B cell (primary cell): Measurements from ENCODE around the gene ALG5. TPM values are rescaled to one million over a fixed set of nuclear protein-coding genes. Genes with fewer than 3 reads are reported as not detected.

Experiments used
- ATAC-seq: fragments of 200-7000 bp; cut with Tn5 transposase; one replicate; pipeline ENCODE4 v1.10.0; 2021; ENCODE audit warnings: low read depth, mild to moderate bottlenecking, moderate number of reproducible peaks, moderate library complexity
- CTCF ChIA-PET: fragments of 350-600 bp; sonication (Branson Sonifier 250); formaldehyde crosslinking; loops from one replicate; lab custom pipeline; 2021; ENCODE audit warnings: antibody characterized with exemption, inconsistent platforms; lab: Charles Lee
- POLR2A ChIA-PET: fragments of 350-600 bp; sonication (Branson Sonifier 250); formaldehyde crosslinking; loops from one replicate; lab custom pipeline; 2021; ENCODE audit warnings: antibody characterized with exemption; lab: Charles Lee
- DNase-seq: peaks from one replicate; pipeline ENCODE4 v3.0.0; 2013
- H2AFZ ChIP-seq: 2 replicates; pipeline ENCODE4 v1.6.1; 2012; ENCODE audit warnings: mild to moderate bottlenecking, low read depth, low read length; ENCODE audit not compliant: insufficient read depth, poor library complexity, severe bottlenecking
- H3K27ac ChIP-seq, 2 donors: 1 replicate in 1 of 2; 2 replicates in 1 of 2; pipeline ENCODE4 v1.5.1; 2012 to 2013; ENCODE audit warnings: low read length in 2 of 2, mild to moderate bottlenecking in 2 of 2, moderate library complexity in 1 of 2
- H3K27me3 ChIP-seq, 4 experiments: fragments of 200-600 bp in 1 of 4; sonication (generic) in 1 of 4; replicated peaks in 1 of 4; 1 replicate in 2 of 4; 2 replicates in 2 of 4; pipeline versions ENCODE4 v1.6.1 to v1.7.0; 2013 to 2016; ENCODE audit warnings: low read length in 3 of 4, mild to moderate bottlenecking in 2 of 4, mixed read lengths in 1 of 4, moderate library complexity in 1 of 4; ENCODE audit not compliant: insufficient read depth in 4 of 4, control insufficient read depth in 3 of 4; ENCODE audit errors: control extremely low read depth in 1 of 4
- H3K36me3 ChIP-seq, 2 experiments: replicated peaks in 1 of 2; 1 replicate in 1 of 2; 2 replicates in 1 of 2; pipeline versions ENCODE4 v1.6.1 to v1.7.1; 2013; ENCODE audit warnings: low read length in 1 of 2; ENCODE audit not compliant: insufficient read depth in 2 of 2, control insufficient read depth in 1 of 2; ENCODE audit errors: control extremely low read depth in 1 of 2, extremely low read depth in 1 of 2
- H3K4me1 ChIP-seq, 2 donors: fragments of 200-600 bp in 1 of 2; sonication (generic) in 1 of 2; 1 replicate in 1 of 2; 2 replicates in 1 of 2; pipeline versions ENCODE4 v1.5.1 to v1.6.1; 2013 to 2017; ENCODE audit warnings: low read length in 2 of 2; ENCODE audit not compliant: control insufficient read depth in 2 of 2, insufficient read depth in 2 of 2
- H3K4me2 ChIP-seq: replicated peaks from 2 replicates; pipeline ENCODE3; 2012; ENCODE audit warnings: mild to moderate bottlenecking, low read depth, low read length; ENCODE audit not compliant: poor library complexity, severe bottlenecking
- H3K4me3 ChIP-seq, 5 experiments: fragments of 200-600 bp in 1 of 5; sonication (generic) in 1 of 5; 1 replicate in 3 of 5; 2 replicates in 2 of 5; pipeline versions ENCODE4 v1.5.1 to v1.7.0; 2011 to 2016; ENCODE audit warnings: low read length in 4 of 5, mild to moderate bottlenecking in 4 of 5, low read depth in 2 of 5, control low read depth in 1 of 5, moderate library complexity in 1 of 5; ENCODE audit not compliant: insufficient read depth in 1 of 5; ENCODE audit errors: control extremely low read depth in 1 of 5, extremely low read depth in 1 of 5
- H3K79me2 ChIP-seq: fragments of 200-600 bp; sonication (generic); one replicate; pipeline ENCODE4 v1.6.0; 2016; ENCODE audit warnings: low read length; ENCODE audit not compliant: control insufficient read depth, insufficient read depth
- H3K9ac ChIP-seq: fragments of 200-600 bp; sonication (generic); 2 replicates; pipeline ENCODE4 v1.6.1; 2017; ENCODE audit warnings: mild to moderate bottlenecking, low read length, moderate library complexity
- H3K9me3 ChIP-seq, 3 donors: one replicate each; pipeline versions ENCODE4 v1.6.1 to v1.7.1; 2013; ENCODE audit warnings: low read length in 2 of 3; ENCODE audit not compliant: control insufficient read depth in 2 of 3, insufficient read depth in 1 of 3; ENCODE audit errors: control extremely low read depth in 1 of 3
- H4K20me1 ChIP-seq: 2 replicates; pipeline ENCODE4 v1.6.0; 2012; ENCODE audit warnings: mild to moderate bottlenecking, low read length; ENCODE audit not compliant: insufficient read depth, control insufficient read depth, poor library complexity, severe bottlenecking
- H3K27ac Mint-ChIP-seq: one replicate; pipeline ENCODE4 v1.8.0; 2021; ENCODE audit warnings: mixed read lengths
- H3K27me3 Mint-ChIP-seq: one replicate; pipeline ENCODE4 v1.8.0; 2021; ENCODE audit warnings: mixed read lengths
- H3K4me1 Mint-ChIP-seq: one replicate; pipeline ENCODE4 v1.8.0; 2021; ENCODE audit warnings: mixed read lengths
- H3K4me3 Mint-ChIP-seq: one replicate; pipeline ENCODE4 v1.8.0; 2021; ENCODE audit warnings: mixed read lengths
- H3K9me3 Mint-ChIP-seq: one replicate; pipeline ENCODE4 v1.8.0; 2022; ENCODE audit warnings: mixed read lengths; ENCODE audit not compliant: insufficient read depth
- EZH2 ChIP-seq: IDR thresholded peaks from 2 replicates; pipeline ENCODE4 v1.6.1; 2012; ENCODE audit warnings: borderline replicate concordance, low read depth, mild to moderate bottlenecking, moderate library complexity, low read length; ENCODE audit not compliant: insufficient read depth, poor library complexity, severe bottlenecking
- WGBS: methylation state at CpG from one replicate; pipeline ENCODE4 v1.1.5; 2013; ENCODE audit warnings: missing lambda C conversion rate; ENCODE audit not compliant: insufficient coverage; 5-methylcytosine and 5-hydroxymethylcytosine counted together
- intact Hi-C: fragments of 100-400 bp; cut with micrococcal nuclease; formaldehyde crosslinking; loops from one replicate; pipeline ENCODE4 v1.10.0; 2022
- polyA plus RNA-seq: library from polyadenylated mRNA; depleted of rRNA; stranded (reverse); fragments of >200 nt; gene quantifications from 2 replicates; pipeline ENCODE4 v1.2.3, GENCODE V29; 2012
- total RNA-seq, 2 donors: library from RNA; stranded (reverse); fragments of 120-200 nt in 1 of 2; gene quantifications; 1 replicate in 1 of 2; 2 replicates in 1 of 2; pipeline versions ENCODE4 v1.2.3 to v1.2.4, GENCODE V29; 2013 to 2022
- TF ChIP-seq, protein P1 (sequence below): fragments of 200-600 bp; IDR thresholded peaks from one replicate; pipeline ENCODE4 v1.8.0; 2022; ENCODE audit warnings: antibody characterized with exemption, mild to moderate bottlenecking

ALG5 gene
- total and polyA plus RNA-seq, 2 donors (not counting 1 experiment from before 2014, with no cell fraction given), result 15.2 to 21.0 TPM

GRCh38 chr13:37046062-37046461 is 46.9 kb upstream of the ALG5 start:
- H3K36me3 ChIP-seq, result peaks cover 25 to 54% of the 10 kb centered on the region in 2 experiments
- Mint-ChIP-seq H3K27me3 (no peaks in the 10 kb centered on the region), H3K4me3 (no peak overlapping the region), H3K4me1 (peaks cover 2% of the 10 kb centered on the region), H3K9me3 (no peaks in the 10 kb centered on the region), H3K27ac (no peak overlapping the region)
- H3K9me3 ChIP-seq, result no peaks in the 10 kb centered on the region
- no CpG with 5 or more reads among the region's 1 CpG for WGBS
- H3K27ac ChIP-seq, result no peak overlapping the region
- no peaks in the 10 kb centered on the region for H3K4me1 ChIP-seq
- no peaks in the 10 kb centered on the region for H3K27me3 ChIP-seq
- no peak overlapping the region for H3K9ac ChIP-seq
- no peak overlapping the region for H2AFZ ChIP-seq
- no peak for ATAC-seq
- H3K4me3 ChIP-seq, result no peak overlapping the region
- TF ChIP-seq, protein P1, sequence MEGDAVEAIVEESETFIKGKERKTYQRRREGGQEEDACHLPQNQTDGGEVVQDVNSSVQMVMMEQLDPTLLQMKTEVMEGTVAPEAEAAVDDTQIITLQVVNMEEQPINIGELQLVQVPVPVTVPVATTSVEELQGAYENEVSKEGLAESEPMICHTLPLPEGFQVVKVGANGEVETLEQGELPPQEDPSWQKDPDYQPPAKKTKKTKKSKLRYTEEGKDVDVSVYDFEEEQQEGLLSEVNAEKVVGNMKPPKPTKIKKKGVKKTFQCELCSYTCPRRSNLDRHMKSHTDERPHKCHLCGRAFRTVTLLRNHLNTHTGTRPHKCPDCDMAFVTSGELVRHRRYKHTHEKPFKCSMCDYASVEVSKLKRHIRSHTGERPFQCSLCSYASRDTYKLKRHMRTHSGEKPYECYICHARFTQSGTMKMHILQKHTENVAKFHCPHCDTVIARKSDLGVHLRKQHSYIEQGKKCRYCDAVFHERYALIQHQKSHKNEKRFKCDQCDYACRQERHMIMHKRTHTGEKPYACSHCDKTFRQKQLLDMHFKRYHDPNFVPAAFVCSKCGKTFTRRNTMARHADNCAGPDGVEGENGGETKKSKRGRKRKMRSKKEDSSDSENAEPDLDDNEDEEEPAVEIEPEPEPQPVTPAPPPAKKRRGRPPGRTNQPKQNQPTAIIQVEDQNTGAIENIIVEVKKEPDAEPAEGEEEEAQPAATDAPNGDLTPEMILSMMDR, result no peak
- TF ChIP-seq EZH2, result no peak
- intact Hi-C loops, result no loop called here
- peaks cover 21% of the 10 kb centered on the region for H3K79me2 ChIP-seq
- POLR2A ChIA-PET, result no interaction called here
- peaks cover 21% of the 10 kb centered on the region for H4K20me1 ChIP-seq
- CTCF ChIA-PET, result no interaction called here
- no peak overlapping the region for H3K4me2 ChIP-seq
- DNase-seq, result no peak

GRCh38 chr13:37040789-37041188 is 41.6 kb upstream of the ALG5 start:
- TF ChIP-seq, protein P1, result no peak
- TF ChIP-seq EZH2, result no peak
- Histone ChIP-seq H3K4me3 (no peak overlapping the region), H4K20me1 (no peaks in the 10 kb centered on the region), H3K9me3 (no peaks in the 10 kb centered on the region), H3K4me2 (no peak overlapping the region), H3K4me1 (no peaks in the 10 kb centered on the region), H3K9ac (no peak overlapping the region), H3K36me3 (peaks cover 31 to 69% of the 10 kb centered on the region in 2 experiments), H2AFZ (no peak overlapping the region), H3K79me2 (peaks cover 4% of the 10 kb centered on the region), H3K27ac (no peak overlapping the region), H3K27me3 (no peaks in the 10 kb centered on the region)
- H3K9me3 Mint-ChIP-seq, result no peaks in the 10 kb centered on the region
- H3K4me1 Mint-ChIP-seq, result no peaks in the 10 kb centered on the region
- ATAC-seq, result no peak
- intact Hi-C loops, result no loop called here
- POLR2A ChIA-PET, result no interaction called here
- DNase-seq, result no peak
- no peaks in the 10 kb centered on the region for H3K27me3 Mint-ChIP-seq
- no peak overlapping the region for H3K27ac Mint-ChIP-seq
- CTCF ChIA-PET, result no interaction called here
- H3K4me3 Mint-ChIP-seq, result no peak overlapping the region
